Right kidney (tissue), 1 donor: ENCODE results near the gene NFATC3.
A peak's percentile ranks its signal among the peaks of the same experiment; 100 is the strongest.

Experiments
- DNase-seq: peaks from one replicate; pipeline ENCODE4 v3.0.0-alpha.2; 2016

NFATC3 gene

DNA sequence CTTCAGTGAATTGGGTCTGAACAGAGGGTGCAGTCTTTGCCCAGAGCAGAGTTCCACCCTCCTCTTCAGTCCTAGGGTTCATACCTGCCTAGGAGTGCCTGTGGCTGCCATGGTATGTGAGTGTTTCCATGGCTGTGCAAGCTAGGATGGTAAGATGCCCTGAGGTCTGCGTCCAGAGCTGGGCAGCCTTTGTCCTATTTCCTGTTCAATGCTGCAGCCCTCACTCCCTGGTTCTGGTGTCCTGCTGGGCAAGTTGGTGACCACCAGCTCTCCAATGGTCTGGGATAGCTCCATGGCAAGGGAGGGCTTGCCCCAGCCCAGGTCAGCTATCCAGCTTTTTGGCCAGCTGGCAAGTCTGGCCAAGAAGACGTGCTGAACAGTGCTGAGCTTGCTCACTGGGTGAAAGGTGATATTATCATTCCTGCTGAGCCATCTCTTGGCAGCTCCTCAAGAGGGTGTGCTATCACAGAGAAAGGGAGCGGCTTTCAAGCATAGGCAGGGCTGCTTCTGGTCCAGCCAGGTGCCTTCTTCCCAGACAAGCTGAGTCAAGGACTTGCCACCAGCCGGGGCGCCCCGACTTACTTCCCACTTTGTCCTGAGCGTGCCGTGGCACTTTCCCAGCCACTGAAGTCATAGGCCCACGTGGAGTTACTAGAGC, 13.0 kb upstream of the NFATC3 start:
- DNase-seq = no peak

DNA sequence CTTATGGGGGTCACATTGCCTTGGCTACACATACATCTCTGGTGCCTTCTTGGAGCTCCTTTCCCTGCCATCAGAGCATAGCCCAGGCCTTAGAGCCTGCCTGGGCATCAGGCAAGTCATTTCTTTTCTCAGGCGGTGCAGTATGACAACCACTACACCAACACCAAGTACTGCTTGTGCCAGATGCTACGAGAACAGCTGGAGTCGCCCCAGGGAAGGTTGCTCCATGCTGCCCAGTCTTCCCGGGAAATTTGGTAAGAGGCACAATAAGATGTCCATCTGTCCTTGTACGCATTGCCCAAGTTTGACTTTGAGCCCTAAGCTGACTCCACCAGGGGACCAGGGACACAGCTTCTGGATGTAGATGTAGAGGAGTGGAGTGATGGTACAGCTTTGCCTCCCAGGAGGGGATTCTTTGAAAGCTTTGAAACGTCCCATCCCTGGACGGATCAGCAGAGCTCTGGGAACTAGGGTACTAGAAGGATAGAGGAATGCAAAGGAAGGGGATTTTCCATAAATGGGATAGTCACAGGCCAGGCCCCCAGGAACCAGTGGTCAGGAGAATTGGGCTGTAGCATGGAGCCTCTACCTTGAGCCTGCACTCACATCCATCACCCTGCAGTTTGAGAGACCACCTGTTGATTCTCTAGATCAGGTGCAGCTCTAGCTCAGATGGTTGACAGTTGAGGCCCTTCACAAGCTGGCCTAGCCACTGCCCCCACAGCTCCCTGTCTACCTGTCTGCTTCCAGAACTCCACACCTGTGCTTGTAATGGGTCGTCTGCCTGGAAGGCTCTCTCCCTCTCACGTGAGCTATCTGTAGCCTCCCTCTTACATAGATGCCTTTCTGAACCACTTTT, 11.0 kb upstream of the NFATC3 start:
- DNase-seq = no peak

DNA sequence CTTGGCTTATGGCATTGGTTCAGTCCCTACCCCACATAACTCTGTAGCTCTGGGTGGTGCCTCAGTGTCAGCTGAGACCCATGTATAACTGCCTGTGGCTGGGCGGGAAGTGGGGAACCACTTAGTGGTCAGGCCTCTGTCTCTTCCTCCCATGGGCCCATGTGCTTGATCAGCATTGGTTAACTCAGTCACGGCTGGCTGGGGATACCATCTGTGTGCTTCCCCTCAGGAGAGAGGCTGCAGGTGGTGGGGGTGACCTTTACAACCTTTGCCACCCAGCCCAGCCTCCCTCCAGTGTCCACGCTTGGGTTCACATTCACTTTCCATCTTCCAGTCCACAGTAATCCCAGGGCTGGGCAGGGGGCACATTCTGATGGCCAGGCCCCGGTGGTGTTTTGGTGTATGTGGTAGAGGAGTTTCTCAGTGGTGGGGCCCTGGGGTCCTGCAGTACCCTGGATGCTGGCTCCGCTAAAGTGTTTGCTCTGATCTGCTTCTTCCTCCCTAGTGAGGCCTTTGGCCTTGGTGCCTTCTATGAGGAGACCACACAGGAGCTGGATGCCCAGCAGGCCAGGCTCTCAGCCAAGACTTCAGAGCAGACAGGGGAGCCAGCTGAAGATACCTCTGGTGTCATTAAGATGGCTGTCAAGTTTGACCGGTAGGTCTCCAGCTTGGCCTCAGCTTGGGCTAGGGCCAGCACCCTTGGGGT, 10.2 kb upstream of the NFATC3 start:
- DNase-seq = no peak

DNA sequence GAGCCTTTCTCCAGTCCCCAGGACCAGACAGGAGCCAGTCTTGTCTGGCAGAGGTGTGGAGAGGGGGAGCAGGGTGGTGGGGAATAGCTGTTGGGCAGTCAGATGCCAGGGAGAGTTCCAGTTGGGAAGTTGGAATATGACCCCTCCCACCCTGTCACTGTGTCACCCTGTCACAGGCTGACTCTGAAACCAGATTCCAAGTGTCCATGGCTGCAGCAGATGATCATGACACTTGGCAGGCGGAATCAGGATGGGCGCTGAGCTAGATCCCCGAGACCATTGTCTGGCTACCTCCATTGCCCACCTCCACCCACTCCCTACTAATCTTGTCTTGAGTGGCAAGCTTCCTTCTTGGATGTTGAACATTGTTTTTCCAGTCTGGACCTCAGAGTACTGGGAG, 9.2 kb upstream of the NFATC3 start:
- DNase-seq = no peak

DNA sequence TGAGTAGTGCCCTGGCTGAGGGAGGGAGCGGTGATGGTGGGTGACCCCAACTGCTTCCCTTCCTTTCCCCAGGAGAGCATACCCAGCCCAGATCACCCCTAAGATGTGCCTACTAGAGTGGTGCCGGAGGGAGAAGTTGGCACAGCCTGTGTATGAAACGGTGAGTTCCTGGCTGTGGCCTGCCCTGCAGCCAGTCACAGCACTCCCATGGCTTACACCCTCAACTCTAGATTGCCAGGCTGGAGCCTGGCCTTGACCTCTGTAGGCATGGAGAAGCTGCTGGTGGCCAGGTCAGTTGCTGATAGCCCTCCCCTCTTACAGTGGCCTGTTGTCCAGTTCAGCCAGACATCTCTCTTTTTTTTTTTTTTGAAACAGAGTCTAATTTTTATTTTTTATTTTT, 8.6 kb upstream of the NFATC3 start:
- no peak for DNase-seq

DNA sequence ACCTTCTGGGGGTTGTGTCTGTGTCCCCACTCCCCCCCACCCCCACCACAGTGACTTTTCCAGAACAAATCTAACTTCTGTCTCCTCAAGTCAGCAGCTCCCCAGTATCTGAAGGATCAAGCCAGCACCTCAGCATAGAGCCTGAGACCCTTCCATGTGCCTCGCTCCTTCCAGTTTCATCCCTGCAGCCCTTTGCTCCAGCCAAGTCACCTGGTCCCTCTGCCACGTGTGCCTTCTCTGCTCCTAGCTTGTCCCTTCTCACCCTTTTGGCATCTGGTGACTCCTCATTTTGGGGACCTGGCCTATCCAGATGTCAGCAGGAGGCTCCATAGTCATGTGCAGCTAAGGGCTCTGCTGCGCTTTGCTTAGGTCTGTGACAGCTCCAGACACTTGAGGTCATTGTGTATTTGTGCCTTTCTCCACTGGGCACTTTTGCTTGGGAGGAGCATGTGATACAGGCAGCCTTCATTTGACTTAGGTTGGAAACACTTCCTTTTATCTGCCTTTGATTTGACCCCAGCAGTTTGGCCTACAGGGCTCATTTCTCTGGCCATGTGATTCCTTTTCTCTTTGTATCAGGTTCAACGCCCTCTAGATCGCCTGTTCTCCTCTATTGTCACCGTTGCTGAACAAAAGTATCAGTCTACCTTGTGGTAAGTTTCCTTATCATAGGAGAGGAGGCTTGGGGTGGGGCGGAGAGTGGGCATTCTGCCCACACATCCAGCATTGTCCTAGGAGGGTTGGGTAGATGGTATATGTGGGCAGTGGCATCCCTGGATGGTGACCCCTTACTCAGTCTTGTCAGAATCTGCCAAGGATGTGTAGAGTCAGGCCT, 7.1 kb upstream of the NFATC3 start:
- DNase-seq = no peak

DNA sequence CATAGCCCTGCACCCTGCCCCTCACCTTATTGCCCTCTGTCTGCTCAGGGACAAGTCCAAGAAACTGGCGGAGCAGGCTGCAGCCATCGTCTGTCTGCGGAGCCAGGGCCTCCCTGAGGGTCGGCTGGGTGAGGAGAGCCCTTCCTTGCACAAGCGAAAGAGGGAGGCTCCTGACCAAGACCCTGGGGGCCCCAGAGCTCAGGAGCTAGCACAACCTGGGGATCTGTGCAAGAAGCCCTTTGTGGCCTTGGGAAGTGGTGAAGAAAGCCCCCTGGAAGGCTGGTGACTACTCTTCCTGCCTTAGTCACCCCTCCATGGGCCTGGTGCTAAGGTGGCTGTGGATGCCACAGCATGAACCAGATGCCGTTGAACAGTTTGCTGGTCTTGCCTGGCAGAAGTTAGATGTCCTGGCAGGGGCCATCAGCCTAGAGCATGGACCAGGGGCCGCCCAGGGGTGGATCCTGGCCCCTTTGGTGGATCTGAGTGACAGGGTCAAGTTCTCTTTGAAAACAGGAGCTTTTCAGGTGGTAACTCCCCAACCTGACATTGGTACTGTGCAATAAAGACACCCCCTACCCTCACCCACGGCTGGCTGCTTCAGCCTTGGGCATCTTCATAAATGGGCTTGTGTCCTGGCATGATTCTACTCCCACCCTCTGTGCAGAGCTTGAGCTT, 6.3 kb upstream of the NFATC3 start:
- no peak for DNase-seq

DNA sequence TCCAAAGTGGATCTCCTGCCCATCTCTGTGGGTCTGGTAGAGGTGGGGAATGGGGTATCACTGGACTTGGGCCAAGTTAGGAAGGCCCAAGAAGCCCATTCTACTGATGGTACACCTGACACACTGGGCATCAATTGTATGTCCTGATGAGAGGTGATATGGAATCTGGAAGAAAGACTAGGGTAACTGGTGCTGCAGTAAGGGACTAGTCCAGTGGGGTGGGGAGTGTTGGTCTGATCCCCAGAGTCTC, 5.9 kb upstream of the NFATC3 start:
- no peak for DNase-seq

DNA sequence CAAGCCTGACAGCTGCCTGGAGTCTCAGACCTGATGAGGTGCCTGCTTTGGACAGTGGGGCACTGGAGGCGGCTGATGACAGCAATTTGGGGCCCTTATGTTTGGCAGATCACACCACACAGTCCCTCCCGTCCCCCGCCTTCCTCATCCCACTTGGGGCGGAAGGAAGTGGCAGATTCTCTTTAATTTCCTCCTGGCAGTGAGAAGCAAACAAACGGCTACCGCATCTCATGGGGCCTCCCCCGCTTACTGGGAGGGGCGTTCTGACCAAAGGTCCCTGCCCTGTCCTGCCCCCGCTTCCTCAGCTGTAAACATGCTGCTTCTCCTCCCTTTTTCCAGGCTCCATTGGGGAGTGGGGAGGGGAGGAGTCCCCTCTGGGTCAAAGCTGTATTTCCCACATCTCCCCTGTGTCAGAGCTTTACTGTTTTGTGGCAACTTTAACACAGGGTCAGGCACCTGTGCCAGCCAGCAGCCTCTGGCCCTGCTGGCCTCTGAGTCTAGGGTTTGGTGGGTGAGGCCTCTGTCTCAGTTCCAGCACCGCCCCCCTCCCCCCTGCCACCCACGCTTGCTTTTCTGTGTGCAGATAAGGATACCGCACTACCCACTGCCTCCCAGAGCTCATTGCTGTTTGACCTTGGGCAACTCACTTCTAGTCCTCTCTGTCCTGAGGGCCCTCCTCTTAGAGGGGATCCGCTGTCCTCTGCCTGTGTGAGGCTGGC, 5.4 kb upstream of the NFATC3 start:
- peak; percentile 71 for DNase-seq

DNA sequence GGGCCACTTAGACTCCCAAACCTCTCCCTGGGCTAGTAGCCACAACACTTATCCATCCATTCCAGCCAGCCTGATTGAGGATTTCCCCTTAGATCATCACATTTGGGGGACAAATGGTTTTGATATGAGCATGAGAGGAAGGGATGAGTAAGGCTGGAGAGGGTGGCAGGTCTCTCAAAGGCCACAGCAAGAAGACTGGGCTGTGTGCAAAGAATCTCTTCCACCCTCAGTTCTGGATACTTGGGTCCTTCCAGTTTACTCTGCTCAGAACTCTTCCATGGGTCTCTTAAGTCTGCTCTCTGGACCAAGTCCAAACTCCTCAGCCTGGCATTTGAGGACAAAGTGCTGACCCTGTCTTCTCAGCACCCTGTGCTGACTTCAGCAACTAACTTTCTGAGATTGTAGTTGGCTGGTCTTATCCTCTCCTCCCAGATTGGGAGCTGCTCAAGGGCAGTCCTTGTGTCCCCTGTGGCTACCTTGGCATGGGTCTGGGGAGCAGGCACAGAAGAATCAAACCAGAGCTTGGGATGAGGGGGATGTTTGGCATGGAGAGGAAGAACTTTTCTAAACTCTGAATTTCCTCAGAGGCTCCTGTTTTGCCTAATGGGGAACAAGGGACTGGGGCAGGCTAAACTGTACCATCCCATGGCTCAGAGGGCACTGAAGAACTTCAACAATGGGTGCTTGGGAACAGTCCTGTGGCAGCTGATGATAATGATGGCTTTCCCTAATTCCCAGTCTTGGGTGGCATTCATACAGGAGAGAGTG, 3.1 kb upstream of the NFATC3 start:
- DNase-seq = no peak

DNA sequence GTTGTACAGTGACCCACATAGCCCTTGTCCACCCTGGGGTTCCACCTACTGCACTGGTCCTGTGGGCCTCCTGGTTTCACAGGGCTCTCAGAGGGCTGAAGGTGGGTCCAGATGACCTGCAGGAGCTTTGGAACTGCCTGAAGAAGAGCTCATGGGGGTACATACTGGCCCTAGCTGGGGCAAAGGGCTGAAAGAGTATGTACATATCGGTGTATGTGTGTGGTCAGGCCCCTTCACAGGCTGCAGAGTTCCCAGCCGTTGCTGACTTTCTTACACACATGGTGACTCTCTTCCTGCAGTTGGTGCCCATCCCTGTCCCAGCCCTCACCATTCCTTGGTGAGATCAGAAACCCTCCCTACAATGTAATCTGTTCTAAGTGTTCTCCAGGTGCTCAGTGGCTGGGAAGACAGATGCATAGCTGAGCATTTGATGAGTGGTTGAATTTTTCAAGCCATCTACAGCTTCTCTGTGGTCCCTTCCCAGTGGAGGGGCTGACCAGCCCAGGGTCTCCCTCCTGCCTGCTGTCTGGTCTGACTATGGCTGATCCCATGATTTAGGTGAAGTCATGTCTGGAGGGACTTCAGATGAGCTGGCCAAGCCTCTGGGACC, 2.4 kb upstream of the NFATC3 start:
- DNase-seq = no peak

DNA sequence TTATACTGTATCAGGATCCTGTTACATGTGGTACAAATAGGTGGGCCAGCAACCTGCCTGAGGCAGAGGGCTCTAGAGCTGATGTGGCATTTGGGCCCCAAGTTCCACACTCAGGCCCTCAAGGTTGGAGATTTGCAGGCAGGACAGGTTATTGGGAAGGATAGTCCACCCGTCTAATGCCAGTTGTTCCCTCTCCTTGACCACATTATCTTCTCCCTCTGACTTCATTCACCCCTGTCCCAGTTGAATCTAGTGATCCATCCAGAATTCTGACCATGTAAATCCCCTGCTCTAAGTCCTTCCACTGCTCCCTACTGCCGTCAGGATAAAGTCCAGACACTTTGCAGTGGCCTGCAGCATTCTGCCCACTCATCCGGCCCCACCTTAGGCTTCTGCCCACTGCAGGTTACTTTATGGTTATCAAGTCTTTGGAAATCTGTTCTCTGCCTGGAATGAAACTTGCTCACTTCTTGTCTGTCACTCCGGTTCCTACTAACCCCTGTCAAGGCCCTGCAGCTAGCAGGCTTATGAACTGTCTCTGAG, 1.9 kb upstream of the NFATC3 start:
- no peak for DNase-seq

DNA sequence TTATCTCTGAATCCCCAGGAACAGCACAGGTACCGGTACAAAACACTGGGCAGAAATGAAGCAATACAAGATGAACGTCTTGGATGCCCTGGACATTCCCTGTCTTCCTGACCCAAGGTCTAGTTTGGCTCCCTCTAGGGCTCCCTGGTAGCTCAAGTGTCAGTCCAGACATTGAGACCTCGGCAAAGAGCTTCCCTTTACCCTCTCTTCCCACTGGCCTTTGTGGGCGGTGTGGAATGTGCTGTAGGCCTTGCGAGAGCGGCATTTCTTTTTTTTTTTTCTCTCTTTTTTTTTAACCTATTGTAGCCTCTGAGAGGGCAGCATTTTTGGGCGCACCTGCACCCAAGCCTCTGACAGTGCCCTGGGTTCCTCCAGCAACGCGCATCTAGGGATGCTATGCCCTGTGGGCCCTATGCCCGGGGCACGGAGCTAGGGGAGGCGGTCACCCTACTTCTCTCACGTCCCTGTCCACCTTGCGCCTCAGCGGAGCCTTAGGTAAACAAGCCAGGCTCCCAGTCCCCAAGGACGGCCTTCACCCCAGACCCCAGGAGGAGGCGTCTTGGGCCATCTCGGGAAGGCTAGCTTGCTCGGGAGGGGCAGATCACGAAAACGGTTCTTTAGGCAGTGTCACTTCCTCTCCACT, 1.2 kb upstream of the NFATC3 start:
- DNase-seq = no peak

DNA sequence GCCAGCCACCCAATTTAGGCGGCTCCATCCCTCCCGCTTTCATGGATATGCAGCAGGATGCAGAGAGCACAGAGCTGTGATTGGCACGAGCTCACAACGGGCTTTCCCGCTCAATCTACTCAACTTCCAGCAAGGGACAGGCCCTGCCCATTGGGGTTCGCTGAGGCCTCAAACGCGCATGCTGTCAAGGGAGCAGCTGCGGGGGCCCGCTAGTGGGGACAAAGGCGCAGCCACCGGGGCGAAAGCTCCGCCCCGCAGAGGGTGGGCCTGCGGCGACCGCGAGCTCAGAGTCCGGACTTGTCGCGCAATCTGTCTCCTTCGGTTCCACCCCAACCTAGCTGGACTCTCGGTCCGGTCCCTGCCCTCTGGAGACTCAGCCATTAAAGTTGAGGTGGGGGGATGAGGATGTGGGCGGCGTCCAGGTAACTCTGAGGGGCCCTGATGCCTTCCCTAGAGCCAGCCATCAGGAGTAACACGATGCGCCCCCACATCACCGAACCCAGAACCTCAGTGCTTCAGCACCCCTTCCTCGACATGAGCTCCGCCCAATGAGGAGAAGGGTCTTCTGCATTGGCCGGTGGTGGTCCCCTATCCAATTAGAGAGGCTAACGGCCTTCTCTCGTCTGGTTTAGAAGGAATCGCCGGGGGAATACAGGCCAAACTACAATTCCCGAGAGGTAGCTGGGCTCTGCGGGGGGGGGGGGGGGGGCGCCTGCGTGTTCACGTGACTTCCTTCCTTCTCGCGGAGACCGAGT, 489 bp upstream of the NFATC3 start:
- peak; percentile 97 for DNase-seq

DNA sequence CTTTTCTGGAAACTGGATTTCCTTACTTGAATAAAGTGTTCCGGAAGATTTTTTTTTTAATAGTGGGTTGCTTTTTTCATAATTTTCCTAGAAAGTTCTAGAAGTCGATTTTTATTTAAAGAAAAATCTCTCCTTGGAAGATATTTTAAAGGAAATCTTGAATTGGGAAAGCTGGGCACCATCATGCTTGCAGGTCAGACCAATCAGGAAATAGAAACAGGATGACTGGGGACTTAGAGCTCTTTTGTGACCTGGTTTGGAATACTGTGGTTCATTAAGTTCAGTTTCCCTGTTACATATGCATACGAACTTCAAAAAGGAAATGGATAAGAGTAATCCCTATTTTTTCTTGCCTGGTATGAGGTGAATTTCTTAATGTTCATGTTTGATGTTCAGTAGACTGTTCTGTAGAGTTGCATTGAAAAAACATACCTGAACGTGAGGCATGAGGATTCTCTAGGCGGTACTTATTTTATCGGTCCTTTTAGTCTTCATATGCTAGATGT, 1.2 kb downstream of the NFATC3 start:
- no peak for DNase-seq

DNA sequence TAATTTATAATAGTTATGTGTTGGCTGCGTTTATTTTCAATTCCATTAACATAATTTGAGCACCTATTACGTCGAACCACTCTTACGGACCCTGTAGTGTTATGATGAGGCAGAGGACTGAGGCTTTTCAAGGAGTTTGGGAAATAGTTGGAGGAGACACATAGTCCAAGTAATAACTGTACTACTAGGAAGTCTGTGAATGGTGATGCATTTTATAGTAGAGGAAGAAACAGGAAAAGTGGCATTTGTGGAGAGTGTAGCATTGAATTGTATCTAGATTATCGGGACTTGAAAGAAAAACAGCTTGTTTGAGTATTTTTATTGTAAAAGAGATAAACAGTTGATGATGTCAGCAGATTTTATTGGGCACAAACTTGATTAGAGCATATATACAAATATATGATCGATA, 1.7 kb downstream of the NFATC3 start:
- DNase-seq = no peak

DNA sequence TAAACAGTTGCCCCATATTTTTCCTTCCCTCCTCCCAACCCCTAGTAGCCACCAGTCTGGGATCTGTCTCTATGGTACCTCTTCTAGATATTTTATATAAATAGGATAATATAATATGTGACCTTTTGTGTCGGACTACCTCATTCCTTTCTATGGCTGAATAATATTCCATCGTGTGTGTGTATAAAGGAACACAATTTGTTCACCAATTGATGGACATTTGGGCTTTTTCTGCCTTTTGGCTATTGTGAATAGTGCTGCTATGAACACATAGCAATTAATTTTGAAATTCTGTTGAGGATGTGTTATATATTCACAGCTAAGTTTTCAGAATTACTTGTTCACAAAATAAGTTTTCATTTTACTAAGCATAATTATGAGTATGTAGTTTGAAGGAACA, 2.5 kb downstream of the NFATC3 start:
- DNase-seq = no peak
